OCI-LY7 (cell line): ENCODE measurements around the gene FKBP6. TPM values are rescaled to one million over a fixed set of nuclear protein-coding genes. Genes with fewer than 3 reads are reported as not detected.

Experiments used
- BruUV-seq: library from RNA; stranded (reverse); fragments of 400-500 nt; replicated peaks from 2 replicates; lab custom pipeline; 2021; lab: Mats Ljungman, UMichigan
- CTCF ChIA-PET: fragments of 300-600 bp; sonication (Branson Sonifier 250); formaldehyde crosslinking; loops from one replicate; lab custom pipeline; 2022; ENCODE audit warnings: antibody characterized with exemption; ENCODE audit not compliant: unreplicated experiment; lab: Charles Lee
- POLR2A ChIA-PET: fragments of 300-600 bp; sonication (Branson Sonifier 250); formaldehyde crosslinking; loops from one replicate; lab custom pipeline; 2022; ENCODE audit warnings: antibody characterized with exemption; lab: Charles Lee
- DNase-seq: peaks from one replicate; pipeline ENCODE4 v3.0.0-alpha.2; 2015; ENCODE audit warnings: low spot score
- H2AFZ ChIP-seq: fragments of 200-600 bp; sonication (generic), shearing (Covaris generic); 2 replicates; pipeline ENCODE4 v1.6.1; 2014; ENCODE audit warnings: mild to moderate bottlenecking, antibody characterized with exemption, low read length, moderate library complexity
- H3K27ac ChIP-seq: fragments of 200-600 bp; sonication (generic); 2 replicates; pipeline ENCODE4 v1.5.1; 2014; ENCODE audit warnings: mixed run types, low read depth, mild to moderate bottlenecking, moderate library complexity, low read length, inconsistent platforms; ENCODE audit not compliant: poor library complexity, severe bottlenecking
- H3K36me3 ChIP-seq: fragments of 200-600 bp; sonication (generic); 2 replicates; pipeline ENCODE4 v1.6.1; 2014; ENCODE audit warnings: mild to moderate bottlenecking, antibody characterized with exemption, low read length, moderate library complexity, mixed read lengths; ENCODE audit not compliant: insufficient read depth
- H3K4me1 ChIP-seq: fragments of 200-600 bp; sonication (generic); 2 replicates; pipeline ENCODE4 v1.5.1; 2014; ENCODE audit warnings: mild to moderate bottlenecking, low read length; ENCODE audit not compliant: insufficient read depth, poor library complexity, severe bottlenecking
- H3K4me2 ChIP-seq: fragments of 200-600 bp; sonication (generic); 2 replicates; pipeline ENCODE4 v1.6.1; 2014; ENCODE audit warnings: mild to moderate bottlenecking, low read length
- H3K4me3 ChIP-seq: fragments of 200-600 bp; sonication (generic); 2 replicates; pipeline ENCODE4 v1.5.1; 2014; ENCODE audit warnings: mild to moderate bottlenecking, low read depth, low read length; ENCODE audit not compliant: poor library complexity, severe bottlenecking
- H3K79me2 ChIP-seq: fragments of 200-600 bp; sonication (generic); 2 replicates; pipeline ENCODE4 v1.6.1; 2016; ENCODE audit warnings: low read depth, mild to moderate bottlenecking, low read length, moderate library complexity, mixed read lengths; ENCODE audit not compliant: insufficient read depth
- H3K9me2 ChIP-seq: fragments of 200-600 bp; sonication (generic); 2 replicates; pipeline ENCODE4 v1.6.1; 2016; ENCODE audit warnings: mild to moderate bottlenecking, low read length, mixed read lengths; ENCODE audit not compliant: insufficient read depth
- H3K9me3 ChIP-seq: fragments of 200-600 bp; sonication (generic); 2 replicates; pipeline ENCODE4 v1.6.1; 2014; ENCODE audit warnings: mild to moderate bottlenecking, mixed run types, low read length, mixed read lengths
- H4K20me1 ChIP-seq: fragments of 200-600 bp; sonication (generic); 2 replicates; pipeline ENCODE4 v1.6.1; 2014; ENCODE audit warnings: mild to moderate bottlenecking, antibody characterized with exemption, low read length, moderate library complexity, mixed read lengths; ENCODE audit not compliant: insufficient read depth
- EZH2phosphoT487 ChIP-seq: fragments of 200-600 bp; sonication (generic); IDR thresholded peaks from 2 replicates; pipeline ENCODE4 v1.6.1; 2018; ENCODE audit warnings: low read depth, borderline replicate concordance, mild to moderate bottlenecking, mixed run types, antibody characterized with exemption, low read length, moderate library complexity, mixed read lengths
- intact Hi-C: fragments of 100-400 bp; cut with micrococcal nuclease; formaldehyde crosslinking; loops from one replicate; pipeline ENCODE4 v1.10.0; 2022; ENCODE audit not compliant: unreplicated experiment
- total RNA-seq, 2 experiments: library from RNA; depleted of rRNA in 1 of 2; stranded (reverse); fragments of >200 nt in 1 of 2; shearing (Covaris generic) in 1 of 2; gene quantifications; 2 replicates each; pipeline ENCODE4 v1.2.3, GENCODE V29; 2014 to 2022
- TF ChIP-seq, protein P1 (sequence below): fragments of 200-600 bp; sonication (generic); conservative IDR thresholded peaks from 2 replicates; pipeline ENCODE4 v1.5.1; 2014; ENCODE audit warnings: mild to moderate bottlenecking, antibody characterized with exemption, low read length, moderate library complexity, mixed read lengths

FKBP6 gene
- total RNA-seq, 2 experiments from 2014 or later = not detected

DNA sequence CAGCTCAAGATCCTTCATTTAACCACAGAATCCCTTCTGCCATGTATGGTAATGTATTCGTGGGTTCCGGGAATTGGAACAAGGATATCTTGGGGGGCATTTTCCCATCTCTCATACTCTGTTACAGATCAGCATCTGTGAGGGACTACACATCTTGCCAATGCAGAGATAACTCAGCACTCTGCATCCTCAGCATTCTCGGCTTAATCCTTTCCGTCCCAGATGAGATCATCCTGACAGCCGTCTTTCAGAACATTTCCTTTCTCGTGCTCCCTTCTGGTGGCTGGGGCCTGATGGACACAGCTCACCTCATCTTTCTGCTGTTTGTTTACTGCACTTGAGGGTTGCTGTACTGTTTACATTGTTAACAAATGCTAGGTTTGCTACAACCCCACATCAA lies 25.3 kb downstream of the FKBP6 start:
- H3K4me3 ChIP-seq = no peak overlapping the region
- H3K9me2 ChIP-seq = no peaks in the 10 kb centered on the region
- no peaks in the 10 kb centered on the region for H3K9me3 ChIP-seq
- H3K79me2 ChIP-seq = no peaks in the 10 kb centered on the region
- intact Hi-C loops = no loop called here
- H4K20me1 ChIP-seq = no peaks in the 10 kb centered on the region
- H2AFZ ChIP-seq = no peak overlapping the region
- H3K36me3 ChIP-seq = no peaks in the 10 kb centered on the region
- H3K4me2 ChIP-seq = no peak overlapping the region
- DNase-seq = no peak
- no TSS peak for BruUV-seq
- POLR2A ChIA-PET = no interaction called here
- TF ChIP-seq, protein P1, sequence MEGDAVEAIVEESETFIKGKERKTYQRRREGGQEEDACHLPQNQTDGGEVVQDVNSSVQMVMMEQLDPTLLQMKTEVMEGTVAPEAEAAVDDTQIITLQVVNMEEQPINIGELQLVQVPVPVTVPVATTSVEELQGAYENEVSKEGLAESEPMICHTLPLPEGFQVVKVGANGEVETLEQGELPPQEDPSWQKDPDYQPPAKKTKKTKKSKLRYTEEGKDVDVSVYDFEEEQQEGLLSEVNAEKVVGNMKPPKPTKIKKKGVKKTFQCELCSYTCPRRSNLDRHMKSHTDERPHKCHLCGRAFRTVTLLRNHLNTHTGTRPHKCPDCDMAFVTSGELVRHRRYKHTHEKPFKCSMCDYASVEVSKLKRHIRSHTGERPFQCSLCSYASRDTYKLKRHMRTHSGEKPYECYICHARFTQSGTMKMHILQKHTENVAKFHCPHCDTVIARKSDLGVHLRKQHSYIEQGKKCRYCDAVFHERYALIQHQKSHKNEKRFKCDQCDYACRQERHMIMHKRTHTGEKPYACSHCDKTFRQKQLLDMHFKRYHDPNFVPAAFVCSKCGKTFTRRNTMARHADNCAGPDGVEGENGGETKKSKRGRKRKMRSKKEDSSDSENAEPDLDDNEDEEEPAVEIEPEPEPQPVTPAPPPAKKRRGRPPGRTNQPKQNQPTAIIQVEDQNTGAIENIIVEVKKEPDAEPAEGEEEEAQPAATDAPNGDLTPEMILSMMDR = no peak
- no peak for TF ChIP-seq EZH2phosphoT487
- no peak overlapping the region for H3K27ac ChIP-seq
- peaks cover 4% of the 10 kb centered on the region for H3K4me1 ChIP-seq
- CTCF ChIA-PET = no interaction called here

DNA sequence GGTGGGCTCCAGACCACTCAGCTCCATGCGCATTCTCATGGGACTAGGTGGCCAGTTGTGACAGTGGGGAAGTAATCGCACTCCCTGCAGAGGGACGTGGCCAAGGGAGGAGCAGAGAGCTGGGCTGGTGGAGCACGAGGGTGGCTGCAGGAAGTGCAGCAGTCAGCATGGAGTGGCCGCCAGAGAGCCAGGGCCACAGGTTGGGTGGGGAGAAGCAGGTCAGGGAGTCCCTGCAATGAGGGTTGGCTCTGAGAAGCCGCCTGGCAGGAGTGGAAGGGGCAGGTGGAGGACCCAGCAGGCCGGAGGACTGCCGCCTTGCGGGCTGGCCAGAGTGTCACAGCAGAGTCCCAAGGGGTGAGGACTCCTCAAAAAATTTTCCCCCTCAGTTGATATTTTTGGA lies 26.2 kb downstream of the FKBP6 start:
- Histone ChIP-seq H3K9me3 (no peaks in the 10 kb centered on the region), H3K4me2 (no peak overlapping the region), H3K36me3 (no peaks in the 10 kb centered on the region), H2AFZ (no peak overlapping the region), H3K79me2 (no peaks in the 10 kb centered on the region), H3K9me2 (no peaks in the 10 kb centered on the region), H3K4me3 (no peak overlapping the region), H3K4me1 (peaks cover 9% of the 10 kb centered on the region), H4K20me1 (no peaks in the 10 kb centered on the region), H3K27ac (no peak overlapping the region)
- BruUV-seq = no TSS peak
- TF ChIP-seq EZH2phosphoT487 = no peak
- TF ChIP-seq, protein P1 = no peak
- intact Hi-C loops = no loop called here
- no peak for DNase-seq
- ChIA-PET CTCF (no interaction called here), POLR2A (no interaction called here)

DNA sequence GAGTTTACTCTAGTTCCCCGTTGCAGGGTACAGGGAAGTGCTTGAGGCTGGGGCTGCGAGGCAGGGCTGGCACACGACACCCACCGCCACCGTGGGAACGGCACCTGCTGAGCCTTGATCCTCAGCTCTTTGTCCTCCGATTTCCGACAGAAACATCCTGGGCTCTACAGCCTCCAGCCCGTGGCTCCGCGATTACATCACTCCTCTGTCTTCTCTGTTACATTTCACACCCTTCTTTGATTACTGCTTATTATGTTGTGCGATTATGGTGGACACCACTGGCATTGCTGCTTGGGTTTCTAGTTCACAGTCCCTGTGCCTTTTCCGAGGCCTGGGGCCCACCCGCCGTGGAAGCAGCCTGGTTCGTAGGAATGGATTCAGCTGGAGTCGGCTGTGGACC lies 26.9 kb downstream of the FKBP6 start:
- BruUV-seq = no TSS peak
- CTCF ChIA-PET = no interaction called here
- no peaks in the 10 kb centered on the region for H3K9me3 ChIP-seq
- no peak overlapping the region for H3K4me3 ChIP-seq
- H3K27ac ChIP-seq = no peak overlapping the region
- no peak overlapping the region for H3K4me2 ChIP-seq
- intact Hi-C loops = no loop called here
- H3K4me1 ChIP-seq = peaks cover 9% of the 10 kb centered on the region
- H3K36me3 ChIP-seq = no peaks in the 10 kb centered on the region
- H2AFZ ChIP-seq = no peak overlapping the region
- POLR2A ChIA-PET = no interaction called here
- no peaks in the 10 kb centered on the region for H3K9me2 ChIP-seq
- TF ChIP-seq, protein P1 = no peak
- no peak for TF ChIP-seq EZH2phosphoT487
- no peaks in the 10 kb centered on the region for H3K79me2 ChIP-seq
- no peak for DNase-seq
- no peaks in the 10 kb centered on the region for H4K20me1 ChIP-seq
